Liver (tissue), 9 donors: ENCODE measurements around the gene SETBP1. TPM values are rescaled to one million over a fixed set of nuclear protein-coding genes. Genes with fewer than 3 reads are reported as not detected.

Experiments used
- DNase-seq: peaks from one replicate; pipeline ENCODE4 v3.0.0-alpha.2; 2017; ENCODE audit warnings: low spot score
- H3K27ac ChIP-seq, 2 donors: one replicate each; pipeline ENCODE4 v1.7.0; 2013; ENCODE audit warnings: inconsistent platforms in 2 of 2, low read length in 2 of 2, control low read depth in 1 of 2, low read depth in 1 of 2, mild to moderate bottlenecking in 1 of 2
- H3K27me3 ChIP-seq, 4 donors: one replicate each; pipeline versions ENCODE4 v1.6.1 to v1.7.0; 2013; ENCODE audit warnings: low read length in 3 of 4, inconsistent platforms in 1 of 4, mild to moderate bottlenecking in 1 of 4, moderate library complexity in 1 of 4; ENCODE audit not compliant: control insufficient read depth in 4 of 4, insufficient read depth in 4 of 4
- H3K36me3 ChIP-seq, 4 donors: one replicate each; pipeline versions ENCODE4 v1.6.1 to v1.7.0; 2013; ENCODE audit warnings: low read length in 3 of 4, mild to moderate bottlenecking in 3 of 4, low read depth in 1 of 4, moderate library complexity in 1 of 4; ENCODE audit not compliant: control insufficient read depth in 4 of 4, insufficient read depth in 3 of 4
- H3K4me1 ChIP-seq, 4 donors: one replicate each; pipeline versions ENCODE4 v1.6.1 to v1.7.0; 2013; ENCODE audit warnings: low read length in 3 of 4, mild to moderate bottlenecking in 3 of 4, moderate library complexity in 1 of 4; ENCODE audit not compliant: control insufficient read depth in 4 of 4, insufficient read depth in 4 of 4
- H3K4me3 ChIP-seq, 3 donors: one replicate each; pipeline versions ENCODE4 v1.6.1 to v1.7.0; 2013; ENCODE audit warnings: low read length in 3 of 3, control low read depth in 1 of 3, low read depth in 1 of 3, mild to moderate bottlenecking in 1 of 3
- H3K9ac ChIP-seq, 2 donors: one replicate each; pipeline ENCODE4 v1.7.0; 2013; ENCODE audit warnings: low read length in 2 of 2, mild to moderate bottlenecking in 2 of 2, moderate library complexity in 2 of 2, control low read depth in 1 of 2, low read depth in 1 of 2
- H3K9me3 ChIP-seq, 4 donors: one replicate each; pipeline versions ENCODE4 v1.6.1 to v1.7.0; 2013; ENCODE audit warnings: low read length in 3 of 4; ENCODE audit not compliant: control insufficient read depth in 4 of 4
- ATF3 ChIP-seq: IDR thresholded peaks from 2 replicates; pipeline ENCODE4 v1.6.1; 2016; ENCODE audit warnings: antibody characterized with exemption
- EGR1 ChIP-seq, 2 donors: IDR thresholded peaks; 2 replicates each; pipeline ENCODE4 v1.6.1; 2016 to 2018; ENCODE audit warnings: antibody characterized with exemption in 2 of 2, low read depth in 2 of 2
- FOXA1 ChIP-seq: IDR thresholded peaks from 2 replicates; pipeline ENCODE4 v1.6.1; 2016; ENCODE audit warnings: antibody characterized with exemption
- FOXA2 ChIP-seq: IDR thresholded peaks from 2 replicates; pipeline ENCODE4 v1.6.1; 2016; ENCODE audit warnings: antibody characterized with exemption
- GABPA ChIP-seq, 2 donors: IDR thresholded peaks in 1 of 2; conservative IDR thresholded peaks in 1 of 2; 2 replicates each; pipeline ENCODE4 v1.6.1; 2016; ENCODE audit warnings: antibody characterized with exemption in 2 of 2, mild to moderate bottlenecking in 1 of 2, moderate library complexity in 1 of 2
- HNF4A ChIP-seq, 2 donors: conservative IDR thresholded peaks; 2 replicates each; pipeline ENCODE4 v1.6.1; 2016; ENCODE audit warnings: antibody characterized with exemption in 2 of 2, mild to moderate bottlenecking in 2 of 2
- MAX ChIP-seq: IDR thresholded peaks from 2 replicates; pipeline ENCODE4 v1.6.1; 2016; ENCODE audit warnings: antibody characterized with exemption
- RAD21 ChIP-seq, 2 donors: IDR thresholded peaks; 2 replicates each; pipeline ENCODE4 v1.6.1; 2016; ENCODE audit warnings: antibody characterized with exemption in 2 of 2, mild to moderate bottlenecking in 2 of 2
- REST ChIP-seq: IDR thresholded peaks from 2 replicates; pipeline ENCODE4 v1.6.1; 2016; ENCODE audit warnings: antibody characterized with exemption, mild to moderate bottlenecking
- RXRA ChIP-seq, 2 donors: IDR thresholded peaks; 2 replicates each; pipeline ENCODE4 v1.6.1; 2017 to 2018; ENCODE audit warnings: antibody characterized with exemption in 2 of 2, mild to moderate bottlenecking in 1 of 2
- TAF1 ChIP-seq: conservative IDR thresholded peaks from 2 replicates; pipeline ENCODE4 v1.6.1; 2016; ENCODE audit warnings: antibody characterized with exemption, mild to moderate bottlenecking
- YY1 ChIP-seq: IDR thresholded peaks from 2 replicates; pipeline ENCODE4 v1.6.1; 2016; ENCODE audit warnings: antibody characterized with exemption, mild to moderate bottlenecking
- WGBS: extraction: QIAGEN DNeasy Blood & Tissue Kit; methylation state at CpG from one replicate; pipeline ENCODE4 v1.1.7; 2013; 5-methylcytosine and 5-hydroxymethylcytosine counted together
- polyA plus RNA-seq, 2 donors: library from polyadenylated mRNA; stranded (reverse) in 1 of 2; unstranded in 1 of 2; fragments of 200-250 nt in 1 of 2; fragments of >200 nt in 1 of 2; fragmentation: Nextera tagmentation in 1 of 2; extraction: Ambion mirVana in 1 of 2; gene quantifications; one replicate each; pipeline versions ENCODE4 v1.2.1 to v1.2.3, GENCODE V29; 2013 to 2015
- total RNA-seq, 2 donors: library from RNA; depleted of rRNA; stranded (reverse); fragments of >200 nt; gene quantifications; one replicate each; pipeline ENCODE4 v1.2.3, GENCODE V29; 2014
- TF ChIP-seq, protein P1 (sequence below): IDR thresholded peaks from 2 replicates; pipeline ENCODE4 v1.6.1; 2016; ENCODE audit warnings: antibody characterized with exemption
- TF ChIP-seq, protein P2 (sequence below): fragments of 150-350 bp; IDR thresholded peaks from 2 replicates; pipeline ENCODE4 v1.5.1; 2017; ENCODE audit warnings: improper control_type of control experiment, low read depth, low read length; ENCODE audit not compliant: missing input control
- donor health status: healthy.
- donor health status: healthy.
- donor health status: healthy.
- donor health status: healthy.
- donor health status: healthy.

Gene SETBP1
- total and polyA plus RNA-seq, 4 donors, result 2.5 to 15.8 (median 4.7) TPM

DNA sequence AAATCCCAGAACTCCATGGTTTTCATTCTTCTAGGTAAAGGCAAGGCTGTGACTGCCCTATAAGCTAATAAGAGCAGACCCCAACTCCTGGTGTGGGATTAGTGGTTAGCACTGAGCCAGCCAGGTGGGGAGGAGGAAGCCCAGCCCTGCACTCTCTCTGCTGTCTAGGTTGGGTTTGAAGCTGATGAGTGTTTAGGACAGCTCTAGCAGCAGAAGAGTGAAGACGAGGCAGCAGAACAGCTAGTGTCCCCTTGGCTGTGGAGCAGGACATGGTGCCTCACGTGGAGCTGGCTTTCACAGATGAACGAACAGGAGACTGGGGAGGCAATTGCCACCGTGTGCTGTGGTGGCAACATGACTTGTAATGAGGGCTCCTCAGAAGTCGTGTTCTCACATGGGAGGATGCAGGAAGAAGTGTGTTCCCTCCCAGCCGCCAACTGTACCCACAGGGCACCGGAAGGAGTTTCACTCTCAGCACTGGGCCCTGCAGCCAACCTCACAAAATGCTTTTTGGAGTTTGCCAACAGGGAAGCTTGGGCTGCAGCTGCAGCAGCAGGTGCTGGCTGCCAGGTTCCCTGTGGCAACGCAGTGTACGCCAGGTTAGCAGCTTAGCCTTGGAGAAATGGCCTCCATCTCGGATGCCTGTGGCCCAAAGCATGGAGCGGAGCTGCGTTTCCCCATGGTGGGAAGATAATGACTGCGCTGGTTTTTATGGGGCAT is 328.2 kb downstream of the SETBP1 start (continued):
- TF ChIP-seq, protein P1, sequence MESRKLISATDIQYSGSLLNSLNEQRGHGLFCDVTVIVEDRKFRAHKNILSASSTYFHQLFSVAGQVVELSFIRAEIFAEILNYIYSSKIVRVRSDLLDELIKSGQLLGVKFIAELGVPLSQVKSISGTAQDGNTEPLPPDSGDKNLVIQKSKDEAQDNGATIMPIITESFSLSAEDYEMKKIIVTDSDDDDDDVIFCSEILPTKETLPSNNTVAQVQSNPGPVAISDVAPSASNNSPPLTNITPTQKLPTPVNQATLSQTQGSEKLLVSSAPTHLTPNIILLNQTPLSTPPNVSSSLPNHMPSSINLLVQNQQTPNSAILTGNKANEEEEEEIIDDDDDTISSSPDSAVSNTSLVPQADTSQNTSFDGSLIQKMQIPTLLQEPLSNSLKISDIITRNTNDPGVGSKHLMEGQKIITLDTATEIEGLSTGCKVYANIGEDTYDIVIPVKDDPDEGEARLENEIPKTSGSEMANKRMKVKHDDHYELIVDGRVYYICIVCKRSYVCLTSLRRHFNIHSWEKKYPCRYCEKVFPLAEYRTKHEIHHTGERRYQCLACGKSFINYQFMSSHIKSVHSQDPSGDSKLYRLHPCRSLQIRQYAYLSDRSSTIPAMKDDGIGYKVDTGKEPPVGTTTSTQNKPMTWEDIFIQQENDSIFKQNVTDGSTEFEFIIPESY, result no peak

- Histone ChIP-seq H3K27ac (no peak overlapping the region), H3K36me3 (no peaks in the 10 kb centered on the region), H3K4me3 (no peak overlapping the region), H3K27me3 (no peaks in the 10 kb centered on the region), H3K9me3 (no peaks in the 10 kb centered on the region), H3K4me1 (peaks cover 2 to 13% (median 9%) of the 10 kb centered on the region in 4 donors), H3K9ac (no peak overlapping the region)
- no peak for DNase-seq
- TF ChIP-seq RXRA (IDR thresholded peaks at IDR 0.05) (no peak), FOXA2 (peak; percentile 21), FOXA1 (no peak), HNF4A (conservative IDR thresholded peaks at IDR 0.05) (peak in 1 of 2 donors; percentile 27), RAD21 (IDR thresholded peaks at IDR 0.05) (peak; percentile 14 to 39), ATF3 (no peak), GABPA (IDR thresholded peaks at IDR 0.05 in 1 of 2, conservative IDR thresholded peaks at IDR 0.05 in 1 of 2) (no peak), REST (no peak), MAX (no peak), YY1 (no peak)
- WGBS, result 51% methylated on average over 5 of the region's 5 CpGs
Measured at GRCh38 chr18:45009756-45010155, 329.1 kb downstream of the SETBP1 start.

- no peaks in the 10 kb centered on the region for H3K36me3 ChIP-seq
- peaks cover 2 to 13% (median 9%) of the 10 kb centered on the region in 4 donors for H3K4me1 ChIP-seq
- H3K9ac ChIP-seq, result no peak overlapping the region
- 99% methylated on average over 3 of the region's 3 CpGs for WGBS
- H3K27me3 ChIP-seq, result no peaks in the 10 kb centered on the region
- no peaks in the 10 kb centered on the region for H3K9me3 ChIP-seq
- no peak overlapping the region for H3K4me3 ChIP-seq
- no peak overlapping the region for H3K27ac ChIP-seq
- no peak for DNase-seq
- TF ChIP-seq ATF3, result no peak
- TF ChIP-seq, protein P1, result no peak
- no peak for TF ChIP-seq MAX
- TF ChIP-seq YY1, result no peak
- no peak for TF ChIP-seq GABPA (IDR thresholded peaks at IDR 0.05 in 1 of 2, conservative IDR thresholded peaks at IDR 0.05 in 1 of 2)
- TF ChIP-seq, protein P2, sequence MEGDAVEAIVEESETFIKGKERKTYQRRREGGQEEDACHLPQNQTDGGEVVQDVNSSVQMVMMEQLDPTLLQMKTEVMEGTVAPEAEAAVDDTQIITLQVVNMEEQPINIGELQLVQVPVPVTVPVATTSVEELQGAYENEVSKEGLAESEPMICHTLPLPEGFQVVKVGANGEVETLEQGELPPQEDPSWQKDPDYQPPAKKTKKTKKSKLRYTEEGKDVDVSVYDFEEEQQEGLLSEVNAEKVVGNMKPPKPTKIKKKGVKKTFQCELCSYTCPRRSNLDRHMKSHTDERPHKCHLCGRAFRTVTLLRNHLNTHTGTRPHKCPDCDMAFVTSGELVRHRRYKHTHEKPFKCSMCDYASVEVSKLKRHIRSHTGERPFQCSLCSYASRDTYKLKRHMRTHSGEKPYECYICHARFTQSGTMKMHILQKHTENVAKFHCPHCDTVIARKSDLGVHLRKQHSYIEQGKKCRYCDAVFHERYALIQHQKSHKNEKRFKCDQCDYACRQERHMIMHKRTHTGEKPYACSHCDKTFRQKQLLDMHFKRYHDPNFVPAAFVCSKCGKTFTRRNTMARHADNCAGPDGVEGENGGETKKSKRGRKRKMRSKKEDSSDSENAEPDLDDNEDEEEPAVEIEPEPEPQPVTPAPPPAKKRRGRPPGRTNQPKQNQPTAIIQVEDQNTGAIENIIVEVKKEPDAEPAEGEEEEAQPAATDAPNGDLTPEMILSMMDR, result no peak
- no peak for TF ChIP-seq FOXA1
- no peak for TF ChIP-seq FOXA2
- no peak for TF ChIP-seq EGR1 (IDR thresholded peaks at IDR 0.05; ENCODE audit: low read depth in 2 of 2)
- no peak for TF ChIP-seq TAF1
- no peak for TF ChIP-seq RXRA (IDR thresholded peaks at IDR 0.05)
- no peak for TF ChIP-seq HNF4A (conservative IDR thresholded peaks at IDR 0.05)
- no peak for TF ChIP-seq RAD21 (IDR thresholded peaks at IDR 0.05)
Measured at GRCh38 chr18:45012286-45012685, 331.6 kb downstream of the SETBP1 start.
